ENCODE measurements around the gene STK26.
"Not testable (repeated sequence)": the region's sequence is repeated elsewhere in the genome, so short reads cannot be mapped to it uniquely, and the experiment has no call there.

STK26 gene

GRCh38 chrX:132037479-132037993 lies 14.4 kb downstream of the STK26 start:
- no peak for DNase-seq (ENCODE audit: low read depth)

GRCh38 chrX:132040066-132040465 lies 17.0 kb downstream of the STK26 start:
- DNase-seq (ENCODE audit: low read depth), result no peak

GRCh38 chrX:132041015-132041414 lies 17.9 kb downstream of the STK26 start:
- no peak for DNase-seq (ENCODE audit: low read depth)

GRCh38 chrX:132043977-132044376 lies 20.9 kb downstream of the STK26 start:
- DNase-seq (ENCODE audit: low read depth), result no peak

GRCh38 chrX:132044953-132045352 lies 21.9 kb downstream of the STK26 start:
- DNase-seq (ENCODE audit: low read depth), result no peak

- DNase-seq (ENCODE audit: low read depth), result no peak
Measured at GRCh38 chrX:132045456-132045855, 22.4 kb downstream of the STK26 start.

GRCh38 chrX:132046533-132046932 lies 23.4 kb downstream of the STK26 start:
- no peak for DNase-seq (ENCODE audit: low read depth)

- DNase-seq (ENCODE audit: low read depth), result not testable (repeated sequence)
Measured at GRCh38 chrX:132051778-132052177, 28.7 kb downstream of the STK26 start.

- no peak for DNase-seq (ENCODE audit: low read depth)
Measured at GRCh38 chrX:132058050-132058449, 34.9 kb downstream of the STK26 start.

- DNase-seq (ENCODE audit: low read depth), result no peak
Measured at GRCh38 chrX:132058975-132059374, 35.9 kb downstream of the STK26 start.

- DNase-seq (ENCODE audit: low read depth), result no peak
Measured at GRCh38 chrX:132059973-132060540, 37.0 kb downstream of the STK26 start.

GRCh38 chrX:132063334-132063733 lies 40.2 kb downstream of the STK26 start:
- DNase-seq (ENCODE audit: low read depth), result no peak

GRCh38 chrX:132063862-132064261 lies 40.8 kb downstream of the STK26 start:
- no peak for DNase-seq (ENCODE audit: low read depth)

GRCh38 chrX:132068405-132068804 lies 45.3 kb downstream of the STK26 start:
- no peak for DNase-seq (ENCODE audit: low read depth)

- DNase-seq (ENCODE audit: low read depth), result no peak
Measured at GRCh38 chrX:132071254-132071653, 48.2 kb downstream of the STK26 start.

GRCh38 chrX:132077414-132077813 lies 54.3 kb downstream of the STK26 start:
- no peak for DNase-seq (ENCODE audit: low read depth)

GRCh38 chrX:132077912-132078311 lies 54.8 kb downstream of the STK26 start:
- DNase-seq (ENCODE audit: low read depth), result no peak

- no peak for DNase-seq (ENCODE audit: low read depth)
Measured at GRCh38 chrX:132085786-132086185, 62.7 kb downstream of the STK26 start.

GRCh38 chrX:132086672-132087071 lies 63.6 kb downstream of the STK26 start:
- DNase-seq (ENCODE audit: low read depth), result no peak

- no peak for DNase-seq (ENCODE audit: low read depth)
Measured at GRCh38 chrX:132088864-132089263, 65.8 kb downstream of the STK26 start.

GRCh38 chrX:132090403-132091159 lies 67.5 kb downstream of the STK26 start:
- no peak for DNase-seq (ENCODE audit: low read depth)

- DNase-seq (ENCODE audit: low read depth), result peak; percentile 22
Measured at GRCh38 chrX:132092439-132093065, 69.5 kb downstream of the STK26 start.

- DNase-seq (ENCODE audit: low read depth), result no peak
Measured at GRCh38 chrX:132093239-132093860, 70.2 kb downstream of the STK26 start.

Measured in activated T-cell treated with anti-CD3 and anti-CD28 coated beads for 1 hour (primary cell).